Activated T-cell treated with anti-CD3 and anti-CD28 coated beads, Interleukin-2, amount 50 U/mL, for 4 hours (primary cell): ENCODE results near the gene MRPL53. TPM values are rescaled to one million over a fixed set of nuclear protein-coding genes. Genes with fewer than 3 reads are reported as not detected.
A peak's percentile ranks its signal among the peaks of the same experiment; 100 is the strongest.

Experiments used
- ATAC-seq, 2 donors: fragments of 200-7000 bp; cut with Tn5 transposase; one replicate each; pipeline ENCODE4 v1.10.0; 2021
- DNase-seq: peaks from one replicate; pipeline ENCODE4 v3.0.0-alpha.2; 2020
- H3K27me3 Mint-ChIP-seq: one replicate; pipeline ENCODE4 v1.8.0; 2021; ENCODE audit warnings: low read depth, mixed read lengths
- H3K36me3 Mint-ChIP-seq: one replicate; pipeline ENCODE4 v1.8.0; 2022; ENCODE audit warnings: mixed read lengths; ENCODE audit not compliant: insufficient read depth
- H3K4me1 Mint-ChIP-seq: one replicate; pipeline ENCODE4 v1.8.0; 2021; ENCODE audit warnings: low read depth, mixed read lengths
- H3K4me3 Mint-ChIP-seq: one replicate; pipeline ENCODE4 v1.8.0; 2021; ENCODE audit warnings: mild to moderate bottlenecking, moderate library complexity, mixed read lengths
- H3K9me3 Mint-ChIP-seq: one replicate; pipeline ENCODE4 v1.8.0; 2021; ENCODE audit warnings: mixed read lengths
- total RNA-seq, 3 donors: library from RNA; stranded (reverse); gene quantifications; one replicate each; pipeline ENCODE4 v1.2.1, GENCODE V29; 2021

The MRPL53 gene
- total RNA-seq, 3 donors from 2014 or later, result 105 to 106 (median 106) TPM

- no peak for ATAC-seq
- H3K4me3 Mint-ChIP-seq, result no peak overlapping the region
- H3K4me1 Mint-ChIP-seq, result peaks cover 47% of the 10 kb centered on the region
- no peaks in the 10 kb centered on the region for H3K9me3 Mint-ChIP-seq
- DNase-seq, result no peak
- peaks cover 18% of the 10 kb centered on the region for H3K36me3 Mint-ChIP-seq
- peaks cover 44% of the 10 kb centered on the region for H3K27me3 Mint-ChIP-seq
Measured at GRCh38 chr2:74505448-74506246, 33.2 kb upstream of the MRPL53 start.

- Mint-ChIP-seq H3K9me3 (no peaks in the 10 kb centered on the region), H3K4me1 (peaks cover 52% of the 10 kb centered on the region), H3K4me3 (peak overlapping the region; percentile 44), H3K27me3 (peaks cover 55% of the 10 kb centered on the region), H3K36me3 (peaks cover 18% of the 10 kb centered on the region)
- no peak for DNase-seq
- ATAC-seq, result no peak
Measured at GRCh38 chr2:74504591-74504990, 32.1 kb upstream of the MRPL53 start.

GRCh38 chr2:74503506-74504475 is 31.3 kb upstream of the MRPL53 start:
- H3K36me3 Mint-ChIP-seq, result peaks cover 18% of the 10 kb centered on the region
- DNase-seq, result no peak
- H3K4me3 Mint-ChIP-seq, result peak overlapping the region; percentile 71
- peaks cover 57% of the 10 kb centered on the region for H3K4me1 Mint-ChIP-seq
- H3K9me3 Mint-ChIP-seq, result no peaks in the 10 kb centered on the region
- H3K27me3 Mint-ChIP-seq, result peaks cover 60% of the 10 kb centered on the region
- ATAC-seq, result no peak

- ATAC-seq (no peak), DNase-seq (no peak)
- H3K4me3 Mint-ChIP-seq, result peak overlapping the region; percentile 71
- H3K36me3 Mint-ChIP-seq, result peaks cover 18% of the 10 kb centered on the region
- H3K27me3 Mint-ChIP-seq, result peaks cover 69% of the 10 kb centered on the region
- H3K4me1 Mint-ChIP-seq, result peaks cover 56% of the 10 kb centered on the region
- no peaks in the 10 kb centered on the region for H3K9me3 Mint-ChIP-seq
Measured at GRCh38 chr2:74502720-74503505, 30.4 kb upstream of the MRPL53 start.

GRCh38 chr2:74502147-74502719 is 29.8 kb upstream of the MRPL53 start:
- no peaks in the 10 kb centered on the region for H3K9me3 Mint-ChIP-seq
- H3K36me3 Mint-ChIP-seq, result peaks cover 18% of the 10 kb centered on the region
- H3K4me3 Mint-ChIP-seq, result peak overlapping the region; percentile 71
- peaks cover 71% of the 10 kb centered on the region for H3K27me3 Mint-ChIP-seq
- no peak for DNase-seq
- peaks cover 57% of the 10 kb centered on the region for H3K4me1 Mint-ChIP-seq
- ATAC-seq, result no peak

GRCh38 chr2:74501335-74502071 is 29.0 kb upstream of the MRPL53 start:
- peaks cover 71% of the 10 kb centered on the region for H3K27me3 Mint-ChIP-seq
- DNase-seq (no peak), ATAC-seq (no peak)
- peaks cover 51% of the 10 kb centered on the region for H3K4me1 Mint-ChIP-seq
- H3K4me3 Mint-ChIP-seq, result peak overlapping the region; percentile 62
- no peaks in the 10 kb centered on the region for H3K9me3 Mint-ChIP-seq
- H3K36me3 Mint-ChIP-seq, result peaks cover 15% of the 10 kb centered on the region

GRCh38 chr2:74500578-74500946 is 28.1 kb upstream of the MRPL53 start:
- H3K36me3 Mint-ChIP-seq, result peaks cover 14% of the 10 kb centered on the region
- DNase-seq (no peak), ATAC-seq (no peak)
- no peak overlapping the region for H3K4me3 Mint-ChIP-seq
- H3K4me1 Mint-ChIP-seq, result peaks cover 46% of the 10 kb centered on the region
- no peaks in the 10 kb centered on the region for H3K9me3 Mint-ChIP-seq
- peaks cover 71% of the 10 kb centered on the region for H3K27me3 Mint-ChIP-seq

GRCh38 chr2:74499940-74500577 is 27.6 kb upstream of the MRPL53 start:
- Mint-ChIP-seq H3K4me1 (peaks cover 46% of the 10 kb centered on the region), H3K27me3 (peaks cover 71% of the 10 kb centered on the region), H3K4me3 (no peak overlapping the region), H3K36me3 (peaks cover 10% of the 10 kb centered on the region), H3K9me3 (no peaks in the 10 kb centered on the region)
- no peak for DNase-seq
- no peak for ATAC-seq

- peaks cover 67% of the 10 kb centered on the region for H3K27me3 Mint-ChIP-seq
- DNase-seq, result no peak
Measured at GRCh38 chr2:74499267-74499939, 26.9 kb upstream of the MRPL53 start, which contains the start of gene LBX2. TSS of gene LBX2 (minus strand) at chr2:74499603. CDS start at chr2:74499537, 66 bp downstream.

GRCh38 chr2:74498500-74499266 is 26.2 kb upstream of the MRPL53 start:
- H3K36me3 Mint-ChIP-seq, result peaks cover 6% of the 10 kb centered on the region
- H3K27me3 Mint-ChIP-seq, result peaks cover 60% of the 10 kb centered on the region
- DNase-seq, result no peak
- H3K4me1 Mint-ChIP-seq, result peaks cover 36% of the 10 kb centered on the region
- no peaks in the 10 kb centered on the region for H3K9me3 Mint-ChIP-seq
- peak overlapping the region; percentile 81 for H3K4me3 Mint-ChIP-seq
- ATAC-seq, result peak; percentile 45 to 63

More at GRCh38 chr2:74499267-74499939, 26.9 kb upstream of the MRPL53 start, which contains the start of gene LBX2:
- Mint-ChIP-seq H3K9me3 (no peaks in the 10 kb centered on the region), H3K36me3 (peaks cover 3% of the 10 kb centered on the region), H3K4me3 (peak within 1 kb of the TSS; percentile 81), H3K4me1 (peaks cover 42% of the 10 kb centered on the region)
- ATAC-seq, result peak; percentile 29 to 35

- H3K36me3 Mint-ChIP-seq, result peaks cover 10% of the 10 kb centered on the region
- peaks cover 32% of the 10 kb centered on the region for H3K4me1 Mint-ChIP-seq
- peak; percentile 32 to 37 for ATAC-seq
- H3K27me3 Mint-ChIP-seq, result peaks cover 52% of the 10 kb centered on the region
- H3K4me3 Mint-ChIP-seq, result peak overlapping the region; percentile 81
- no peak for DNase-seq
- no peaks in the 10 kb centered on the region for H3K9me3 Mint-ChIP-seq
Measured at GRCh38 chr2:74497777-74498499, 25.5 kb upstream of the MRPL53 start.
